ENCODE measurements around the gene MAFF. TPM values are rescaled to one million over a fixed set of nuclear protein-coding genes. Genes with fewer than 3 reads are reported as not detected.

The MAFF gene
- total RNA-seq, 1 experiment from 2014 or later = 6.4 TPM

GRCh38 chr22:38205261-38206128, 3.7 kb downstream of the MAFF start:
- intact Hi-C loops (cut with micrococcal nuclease; ENCODE audit: unreplicated experiment) (no loop called here), in situ Hi-C loops (cut with HindIII; ENCODE audit: low pct_unique_long_range_greater_than_20kb, low sequenced_read_pairs) (no loop called here)
- no TSS peak for BruUV-seq (replicated peaks)
- Histone ChIP-seq H3K36me3 (ENCODE audit: control insufficient read depth, insufficient read depth, low read length) (no peaks in the 10 kb centered on the region; the same call in 1 of the 2 replicates), H3K9me3 (ENCODE audit: control insufficient read depth, insufficient read depth, low read depth, low read length) (no peaks in the 10 kb centered on the region), H3K4me3 (ENCODE audit: low read depth in 2 of 2, low read length in 2 of 2) (no peak overlapping the region), H3K4me1 (ENCODE audit: control insufficient read depth, insufficient read depth, low read length) (no peaks in the 10 kb centered on the region; the same call in 1 of the 2 replicates), H3K27me3 (ENCODE audit: control insufficient read depth, insufficient read depth, low read length) (no peaks in the 10 kb centered on the region), H3K27ac (ENCODE audit: low read length) (no peak overlapping the region)
- TF ChIP-seq TCF7L2 (IDR thresholded peaks at IDR 0.05; ENCODE audit: low read depth, low read length) (no peak), CTCF (IDR thresholded peaks at IDR 0.05) (no peak)
- ChIA-PET CTCF (no interaction called here), POLR2A (interaction anchor here (0.7 kb wide), 1 partner anchor 95 kb away, joined by 3 read pairs; the partner anchor contains the start of gene BAIAP2L2)
- DNase-seq (ENCODE audit: low read depth, low spot score) = no peak
- no peak for ATAC-seq

DNA sequence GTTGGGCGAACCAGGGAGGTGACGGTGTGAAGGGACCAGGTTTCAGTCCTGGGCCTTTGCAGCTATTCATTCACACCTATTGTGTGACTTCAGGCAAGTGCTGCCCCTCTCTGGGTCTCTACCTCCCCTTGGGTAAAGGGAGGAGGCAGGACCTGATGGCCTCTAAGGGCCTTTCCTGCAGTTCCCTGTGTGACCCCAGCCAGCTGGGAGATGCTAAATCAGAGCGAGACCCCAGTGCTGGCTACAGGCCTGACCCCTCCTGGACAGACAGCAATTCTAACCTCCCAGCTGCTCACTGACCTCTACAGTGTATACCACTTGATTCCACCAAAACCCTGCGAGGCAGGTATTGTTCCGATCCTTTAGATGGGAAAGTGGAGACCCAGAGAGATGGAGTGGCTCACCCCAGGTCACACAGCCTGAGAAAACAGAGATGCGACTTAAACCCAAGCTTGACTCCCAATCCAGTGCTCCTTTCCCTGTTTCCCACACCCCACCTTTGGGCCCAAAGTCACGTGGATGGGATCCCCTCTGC, 6.2 kb downstream of the MAFF start:
- Histone ChIP-seq H3K27ac (ENCODE audit: low read length) (no peak overlapping the region), H3K27me3 (ENCODE audit: control insufficient read depth, insufficient read depth, low read length) (no peaks in the 10 kb centered on the region), H3K4me1 (ENCODE audit: control insufficient read depth, insufficient read depth, low read length) (no peaks in the 10 kb centered on the region; the same call in 1 of the 2 replicates), H3K36me3 (ENCODE audit: control insufficient read depth, insufficient read depth, low read length) (no peaks in the 10 kb centered on the region), H3K4me3 (ENCODE audit: low read depth in 2 of 2, low read length in 2 of 2) (no peak overlapping the region), H3K9me3 (ENCODE audit: control insufficient read depth, insufficient read depth, low read depth, low read length) (no peaks in the 10 kb centered on the region)
- no peak for ATAC-seq
- in situ Hi-C loops (cut with HindIII; ENCODE audit: low pct_unique_long_range_greater_than_20kb, low sequenced_read_pairs) (no loop called here), intact Hi-C loops (cut with micrococcal nuclease; ENCODE audit: unreplicated experiment) (no loop called here)
- no TSS peak for BruUV-seq (replicated peaks)
- CTCF ChIA-PET = no interaction called here
- POLR2A ChIA-PET = interaction anchor here (0.6 kb wide), 1 partner anchor 66 kb away, joined by 11 read pairs; no protein-coding TSS in a partner anchor
- DNase-seq (ENCODE audit: low read depth, low spot score) = no peak
- TF ChIP-seq CTCF (IDR thresholded peaks at IDR 0.05) (no peak), POLR2AphosphoS5 (IDR thresholded peaks at IDR 0.05; ENCODE audit: low read depth, low read length) (no peak), SIN3A (IDR thresholded peaks at IDR 0.05; ENCODE audit: borderline replicate concordance, insufficient read depth, low read depth, low read length) (no peak), TCF7L2 (IDR thresholded peaks at IDR 0.05; ENCODE audit: low read depth, low read length) (no peak)
- TF ChIP-seq, protein P1, sequence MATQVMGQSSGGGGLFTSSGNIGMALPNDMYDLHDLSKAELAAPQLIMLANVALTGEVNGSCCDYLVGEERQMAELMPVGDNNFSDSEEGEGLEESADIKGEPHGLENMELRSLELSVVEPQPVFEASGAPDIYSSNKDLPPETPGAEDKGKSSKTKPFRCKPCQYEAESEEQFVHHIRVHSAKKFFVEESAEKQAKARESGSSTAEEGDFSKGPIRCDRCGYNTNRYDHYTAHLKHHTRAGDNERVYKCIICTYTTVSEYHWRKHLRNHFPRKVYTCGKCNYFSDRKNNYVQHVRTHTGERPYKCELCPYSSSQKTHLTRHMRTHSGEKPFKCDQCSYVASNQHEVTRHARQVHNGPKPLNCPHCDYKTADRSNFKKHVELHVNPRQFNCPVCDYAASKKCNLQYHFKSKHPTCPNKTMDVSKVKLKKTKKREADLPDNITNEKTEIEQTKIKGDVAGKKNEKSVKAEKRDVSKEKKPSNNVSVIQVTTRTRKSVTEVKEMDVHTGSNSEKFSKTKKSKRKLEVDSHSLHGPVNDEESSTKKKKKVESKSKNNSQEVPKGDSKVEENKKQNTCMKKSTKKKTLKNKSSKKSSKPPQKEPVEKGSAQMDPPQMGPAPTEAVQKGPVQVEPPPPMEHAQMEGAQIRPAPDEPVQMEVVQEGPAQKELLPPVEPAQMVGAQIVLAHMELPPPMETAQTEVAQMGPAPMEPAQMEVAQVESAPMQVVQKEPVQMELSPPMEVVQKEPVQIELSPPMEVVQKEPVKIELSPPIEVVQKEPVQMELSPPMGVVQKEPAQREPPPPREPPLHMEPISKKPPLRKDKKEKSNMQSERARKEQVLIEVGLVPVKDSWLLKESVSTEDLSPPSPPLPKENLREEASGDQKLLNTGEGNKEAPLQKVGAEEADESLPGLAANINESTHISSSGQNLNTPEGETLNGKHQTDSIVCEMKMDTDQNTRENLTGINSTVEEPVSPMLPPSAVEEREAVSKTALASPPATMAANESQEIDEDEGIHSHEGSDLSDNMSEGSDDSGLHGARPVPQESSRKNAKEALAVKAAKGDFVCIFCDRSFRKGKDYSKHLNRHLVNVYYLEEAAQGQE (IDR thresholded peaks at IDR 0.05; ENCODE audit: insufficient read depth in 1 of 2, low read depth in 2 of 2, low read length in 1 of 2) = no peak

Measured in Panc1 (cell line).